Activated CD4-positive, CD25-positive, alpha-beta regulatory T cell treated with anti-CD3 and anti-CD28 coated beads, Interleukin-2, amount 50 U/mL, for 24 hours (primary cell): ENCODE measurements around the gene ZSCAN1.
A peak's percentile ranks its signal among the peaks of the same experiment; 100 is the strongest.

ENCODE experiments used
- ATAC-seq, 2 donors: fragments of 150-1000 bp; cut with Tn5 transposase; one replicate each; pipeline ENCODE4 v1.10.0; 2021; ENCODE audit warnings: mild to moderate bottlenecking in 1 of 2, moderate library complexity in 1 of 2

ZSCAN1 gene

DNA sequence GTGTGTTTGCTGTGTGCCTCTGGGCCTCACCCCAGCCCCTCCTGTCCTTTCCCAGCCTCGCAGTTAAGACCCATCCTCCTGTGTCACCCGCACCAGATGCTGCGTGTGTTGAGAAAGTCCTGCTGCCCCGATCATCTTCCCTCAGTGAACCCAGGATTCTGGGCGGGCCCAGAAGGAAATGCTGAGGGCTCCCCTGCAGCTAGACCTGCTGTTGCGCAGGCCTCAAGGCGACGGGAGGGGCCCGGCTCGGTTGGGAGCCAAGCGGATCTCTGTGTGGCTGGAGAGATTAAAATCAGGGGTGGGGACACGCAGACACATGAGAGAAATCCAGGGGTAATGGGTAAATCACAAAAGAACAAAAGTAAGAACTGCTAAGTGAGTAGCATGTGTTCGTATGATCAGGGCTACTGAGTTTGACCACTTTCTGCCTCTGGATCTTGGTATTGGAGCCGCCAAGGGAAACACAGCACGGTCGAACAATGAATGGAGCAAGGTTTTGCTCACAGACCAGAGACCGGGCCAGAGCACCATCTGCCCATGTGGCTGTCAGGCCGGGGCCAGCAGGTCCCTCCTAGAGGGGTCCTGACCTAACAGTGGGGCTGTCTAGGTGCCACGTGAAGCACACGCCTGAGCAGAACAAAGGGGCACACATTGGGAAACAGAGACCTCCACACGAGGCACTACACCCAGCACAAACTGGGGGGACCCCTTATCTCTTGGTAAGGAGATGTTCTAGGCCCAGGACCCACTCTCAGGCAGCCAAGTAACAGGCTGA lies 7.1 kb downstream of the ZSCAN1 start:
- no peak for ATAC-seq

- ATAC-seq, result no peak
Observed at GRCh38 chr19:58042495-58043340, 8.9 kb downstream of the ZSCAN1 start.

GRCh38 chr19:58044391-58044790 lies 10.6 kb downstream of the ZSCAN1 start:
- ATAC-seq, result no peak

GRCh38 chr19:58044886-58045285 lies 11.1 kb downstream of the ZSCAN1 start:
- ATAC-seq, result no peak

DNA sequence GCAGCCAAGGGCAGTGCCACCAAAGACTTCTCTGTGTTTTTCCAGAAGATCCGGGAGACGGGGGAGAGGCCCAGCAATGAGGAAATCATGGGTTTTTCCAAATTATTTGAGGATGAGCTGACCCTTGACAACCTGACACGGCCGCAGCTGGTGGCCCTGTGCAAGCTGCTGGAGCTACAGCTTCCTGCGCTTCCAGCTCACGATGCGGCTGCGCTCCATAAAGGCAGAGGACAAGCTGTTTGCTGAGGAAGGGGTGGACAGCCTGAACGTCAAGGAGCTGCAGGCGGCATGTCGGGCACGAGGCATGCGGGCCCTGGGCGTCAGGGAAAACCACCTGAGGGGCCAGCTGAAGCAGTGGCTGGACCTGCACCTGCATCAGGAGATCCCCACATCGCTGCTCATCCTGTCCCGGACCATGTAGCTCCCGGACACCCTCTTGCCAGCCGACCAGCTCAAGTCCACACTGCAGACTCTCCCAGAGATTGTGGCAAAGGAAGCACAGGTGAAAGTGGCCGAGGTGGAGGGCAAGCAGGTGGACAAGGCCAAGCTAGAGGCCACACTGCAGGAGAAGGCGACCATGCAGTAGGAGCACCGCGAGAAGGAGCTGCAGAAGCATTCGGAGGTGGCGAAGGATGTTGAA lies 11.7 kb downstream of the ZSCAN1 start:
- no peak for ATAC-seq

DNA sequence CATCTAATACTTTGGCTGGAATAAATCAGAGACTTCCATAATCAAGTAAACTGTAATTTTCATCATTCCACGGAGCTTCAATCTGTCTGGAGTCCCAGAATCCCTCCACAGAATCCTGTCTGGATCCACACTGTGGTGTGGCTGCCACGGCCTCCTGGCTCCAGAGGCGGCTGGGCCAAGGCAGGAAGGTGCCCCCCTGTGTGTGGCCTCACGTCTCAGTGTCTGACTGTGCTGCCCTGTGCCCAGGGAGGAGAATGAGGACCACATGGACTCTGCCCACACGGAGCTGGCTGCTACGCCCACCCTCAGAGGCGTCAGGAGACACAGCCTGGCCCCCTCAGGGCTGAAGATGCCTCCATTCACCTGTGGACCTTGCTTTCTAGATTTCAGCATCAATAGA lies 13.0 kb downstream of the ZSCAN1 start:
- ATAC-seq, result no peak

DNA sequence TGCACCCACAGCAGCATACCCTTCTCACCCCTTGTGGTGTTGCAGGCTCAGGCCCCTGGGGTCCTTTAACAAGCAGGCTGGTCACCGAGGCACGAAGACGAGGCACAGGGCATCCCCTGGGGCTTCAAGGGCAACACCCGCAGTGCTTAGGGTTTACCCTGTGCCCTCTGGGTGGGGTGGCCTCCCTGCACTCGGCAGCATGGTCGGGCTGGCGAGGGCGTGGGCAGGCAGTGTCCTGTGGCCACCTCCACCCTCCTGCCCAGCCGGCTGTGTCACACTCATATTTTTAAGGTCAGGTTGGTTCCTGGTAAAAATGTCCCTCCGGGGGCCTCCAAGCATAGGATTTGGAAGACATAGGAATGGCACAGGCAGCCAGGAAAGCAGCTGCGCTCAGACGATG lies 13.8 kb downstream of the ZSCAN1 start:
- no peak for ATAC-seq

DNA sequence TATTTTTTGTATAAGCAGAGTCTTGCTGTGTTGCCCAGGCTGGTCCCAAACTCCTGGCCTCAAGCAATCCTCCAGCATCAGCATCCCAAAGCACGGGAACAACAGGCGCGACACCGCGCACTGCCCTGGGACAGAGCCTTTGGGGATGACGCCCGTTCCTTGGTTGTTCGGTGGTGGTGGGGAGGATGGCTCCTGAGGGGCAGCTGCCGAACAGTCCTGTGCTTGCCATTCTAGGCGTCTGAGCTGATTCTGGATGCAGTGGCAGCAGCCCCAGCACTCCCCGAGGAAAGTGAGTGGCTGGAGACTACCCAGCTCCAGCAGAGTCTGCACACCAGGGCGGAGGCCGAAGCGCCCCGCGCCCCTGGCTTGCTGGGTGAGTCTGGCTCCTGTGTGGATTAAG lies 18.4 kb downstream of the ZSCAN1 start:
- no peak for ATAC-seq

DNA sequence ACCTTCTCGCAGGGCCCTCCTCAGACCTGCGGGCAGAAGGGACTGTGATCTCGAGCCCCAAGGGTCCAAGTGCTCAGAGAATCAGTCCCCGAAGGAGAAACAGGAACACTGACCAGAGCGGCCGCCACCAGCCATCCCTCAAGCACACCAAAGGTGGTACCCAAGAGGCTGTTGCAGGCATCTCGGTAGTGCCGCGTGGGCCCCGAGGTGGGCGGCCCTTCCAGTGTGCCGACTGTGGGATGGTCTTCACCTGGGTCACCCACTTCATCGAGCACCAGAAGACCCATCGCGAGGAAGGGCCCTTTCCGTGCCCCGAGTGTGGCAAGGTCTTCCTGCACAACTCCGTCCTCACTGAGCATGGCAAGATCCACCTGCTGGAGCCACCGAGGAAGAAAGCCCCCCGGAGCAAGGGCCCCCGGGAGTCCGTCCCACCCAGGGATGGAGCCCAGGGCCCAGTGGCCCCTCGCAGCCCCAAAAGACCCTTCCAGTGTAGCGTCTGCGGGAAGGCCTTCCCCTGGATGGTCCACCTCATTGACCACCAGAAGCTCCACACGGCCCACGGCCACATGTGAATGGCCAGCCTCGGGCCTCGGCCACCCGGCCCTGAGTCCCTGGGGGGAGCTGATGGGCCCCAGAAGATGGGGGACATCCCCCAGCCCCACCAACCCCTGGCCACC lies 19.8 kb downstream of the ZSCAN1 start:
- no peak for ATAC-seq

DNA sequence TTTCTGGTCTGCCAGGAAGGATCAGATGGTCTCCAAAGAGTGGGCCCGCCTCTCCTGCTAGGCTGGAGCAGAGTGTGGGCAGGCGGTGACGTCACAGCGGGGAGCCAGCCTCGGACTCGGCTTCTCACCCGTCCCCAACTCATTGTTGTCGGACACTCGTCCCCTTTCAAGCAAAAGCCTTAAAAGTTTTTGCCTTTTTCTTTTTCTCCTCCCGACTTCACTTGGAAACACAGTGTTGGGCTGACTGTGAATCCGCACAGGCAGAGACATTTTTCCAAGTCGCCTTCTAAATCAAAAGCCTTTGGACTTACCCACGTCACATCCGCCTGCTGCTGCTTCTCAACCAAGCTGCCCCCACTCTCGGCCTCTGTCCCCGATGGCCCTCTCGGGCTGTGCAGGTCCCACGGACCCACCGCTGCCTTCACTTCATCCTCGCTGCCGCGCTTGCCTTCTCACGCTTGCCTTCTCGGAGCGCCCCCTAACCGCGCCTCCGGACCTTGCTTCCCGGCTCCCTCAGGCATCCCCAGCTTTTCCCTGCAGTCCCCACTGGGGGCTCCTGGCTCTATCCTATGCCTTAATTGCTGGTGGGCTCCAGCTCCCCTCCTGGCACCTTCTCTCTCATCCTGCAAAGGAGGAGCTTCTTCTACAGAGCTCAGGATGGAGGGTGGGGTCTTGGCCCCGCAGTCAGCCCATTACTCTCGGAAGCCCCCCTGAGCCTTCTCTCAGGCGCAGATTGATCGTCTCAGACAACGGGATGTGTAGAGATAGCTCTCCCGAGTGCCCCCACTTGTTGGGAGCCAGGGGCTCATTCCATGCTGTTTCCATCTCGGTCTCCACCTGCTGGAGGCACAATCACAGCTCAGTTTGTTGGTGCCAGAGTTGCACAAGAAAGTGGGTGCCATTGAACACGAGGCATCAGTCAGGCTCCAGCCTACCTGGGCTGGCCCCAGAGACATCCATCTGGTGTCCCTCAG lies 21.4 kb downstream of the ZSCAN1 start:
- ATAC-seq, result no peak

DNA sequence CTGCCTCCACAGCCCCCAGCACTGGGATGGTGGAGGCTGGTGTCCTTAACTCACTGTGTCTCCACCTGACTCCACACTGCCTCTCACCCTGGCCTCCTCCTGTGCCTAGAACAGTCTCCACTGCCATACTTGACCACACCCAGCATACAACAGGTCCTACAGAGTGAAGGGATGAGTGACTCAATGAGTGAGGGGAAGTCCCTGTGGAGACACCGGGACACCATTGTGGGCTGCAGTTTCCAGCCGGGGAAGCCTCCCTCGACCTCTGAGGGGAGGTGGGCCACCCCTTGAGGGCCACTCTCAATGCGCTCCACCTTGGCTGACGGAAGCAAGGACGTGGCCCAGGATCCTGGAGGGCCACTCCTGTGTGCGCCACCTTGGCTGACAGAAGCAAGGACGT lies 22.4 kb downstream of the ZSCAN1 start:
- ATAC-seq, result no peak

DNA sequence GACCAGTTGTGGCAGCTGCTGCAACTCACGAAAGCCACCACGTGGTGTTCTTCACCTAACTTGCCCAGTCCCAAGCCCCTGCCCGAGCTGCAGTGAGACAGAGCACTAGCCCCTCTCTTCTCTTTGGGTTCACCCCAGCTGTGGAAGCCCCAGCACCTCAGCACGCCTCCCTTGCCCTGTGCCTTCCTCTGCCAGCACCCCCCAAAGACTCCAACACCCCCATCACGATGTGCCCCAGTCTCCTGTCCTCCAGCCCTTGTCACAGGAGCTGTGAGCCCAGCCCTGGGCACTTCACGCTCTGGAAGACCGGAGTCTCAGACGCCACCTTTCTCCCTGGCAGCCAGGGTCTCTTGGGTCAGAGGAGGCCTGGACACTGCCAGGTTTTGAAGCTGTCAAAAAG lies 23.0 kb downstream of the ZSCAN1 start:
- ATAC-seq, result no peak

DNA sequence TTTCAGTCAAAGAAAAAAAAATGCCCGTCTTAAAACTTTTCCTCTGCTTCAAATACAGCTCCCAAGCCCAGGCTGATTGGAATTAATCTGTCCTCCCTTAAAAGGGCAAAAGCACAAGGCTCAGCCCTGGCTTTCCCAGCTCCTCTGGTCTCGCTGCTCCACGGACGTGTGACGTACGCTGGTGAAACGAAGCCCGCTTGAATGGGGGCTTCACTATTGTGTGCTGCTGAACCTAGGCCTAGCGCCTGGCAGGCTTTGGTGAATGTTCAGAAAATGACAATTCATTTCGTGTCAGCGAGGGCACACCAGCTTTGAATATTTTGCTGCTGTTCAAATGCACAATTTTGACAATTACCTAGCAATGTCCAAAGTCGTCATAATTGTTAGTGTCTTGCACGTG lies 24.6 kb downstream of the ZSCAN1 start:
- ATAC-seq, result no peak

- peak; percentile 89 to 92 for ATAC-seq
Observed at GRCh38 chr19:58059003-58059670, 25.3 kb downstream of the ZSCAN1 start, which contains the start of gene ZNF135. Gene ZNF135 (plus strand): TSS chr19:58059282. CDS start chr19:58060003, 721 bp downstream.

DNA sequence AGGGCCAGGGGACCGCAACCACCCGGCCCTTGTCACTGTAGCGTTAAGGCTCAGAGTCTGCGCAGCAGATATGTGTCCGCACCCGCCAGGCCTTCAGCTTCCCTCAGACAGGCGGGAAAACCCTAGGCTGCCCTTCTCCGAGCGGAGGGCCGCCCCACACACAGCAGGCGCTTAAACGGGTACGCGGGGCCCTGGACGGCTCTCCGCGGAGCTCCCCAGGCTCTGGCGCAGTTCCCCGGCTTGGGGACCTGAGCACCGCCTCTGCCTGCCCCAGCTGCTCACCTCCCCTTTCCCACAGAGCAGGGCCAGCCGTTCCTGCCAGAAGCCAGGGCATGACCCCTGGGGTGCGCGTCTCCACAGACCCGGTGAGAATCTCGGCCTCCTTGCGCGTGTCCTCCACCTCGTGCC lies 25.9 kb downstream of the ZSCAN1 start:
- no peak for ATAC-seq

- no peak for ATAC-seq
Observed at GRCh38 chr19:58060231-58060630, 26.4 kb downstream of the ZSCAN1 start.

- no peak for ATAC-seq
Observed at GRCh38 chr19:58063712-58064111, 29.9 kb downstream of the ZSCAN1 start.

DNA sequence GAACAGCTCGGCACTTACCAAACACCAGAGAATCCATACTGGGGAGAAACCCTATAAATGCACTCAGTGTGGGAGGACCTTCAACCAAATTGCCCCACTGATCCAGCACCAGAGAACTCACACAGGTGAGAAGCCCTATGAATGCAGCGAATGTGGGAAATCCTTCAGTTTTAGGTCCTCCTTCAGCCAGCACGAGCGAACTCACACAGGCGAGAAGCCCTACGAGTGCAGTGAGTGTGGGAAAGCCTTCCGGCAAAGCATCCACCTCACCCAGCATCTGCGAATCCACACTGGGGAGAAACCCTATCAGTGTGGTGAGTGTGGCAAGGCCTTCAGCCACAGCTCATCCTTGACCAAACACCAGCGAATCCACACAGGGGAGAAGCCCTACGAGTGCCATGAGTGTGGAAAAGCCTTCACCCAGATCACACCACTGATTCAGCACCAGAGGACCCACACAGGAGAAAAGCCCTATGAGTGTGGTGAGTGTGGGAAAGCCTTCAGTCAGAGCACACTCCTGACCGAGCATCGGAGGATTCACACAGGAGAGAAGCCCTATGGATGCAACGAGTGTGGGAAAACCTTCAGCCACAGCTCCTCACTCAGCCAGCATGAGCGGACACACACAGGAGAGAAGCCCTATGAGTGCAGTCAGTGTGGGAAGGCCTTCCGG lies 33.6 kb downstream of the ZSCAN1 start:
- no peak for ATAC-seq

- no peak for ATAC-seq
Observed at GRCh38 chr19:58079792-58080191, 46.0 kb downstream of the ZSCAN1 start.

DNA sequence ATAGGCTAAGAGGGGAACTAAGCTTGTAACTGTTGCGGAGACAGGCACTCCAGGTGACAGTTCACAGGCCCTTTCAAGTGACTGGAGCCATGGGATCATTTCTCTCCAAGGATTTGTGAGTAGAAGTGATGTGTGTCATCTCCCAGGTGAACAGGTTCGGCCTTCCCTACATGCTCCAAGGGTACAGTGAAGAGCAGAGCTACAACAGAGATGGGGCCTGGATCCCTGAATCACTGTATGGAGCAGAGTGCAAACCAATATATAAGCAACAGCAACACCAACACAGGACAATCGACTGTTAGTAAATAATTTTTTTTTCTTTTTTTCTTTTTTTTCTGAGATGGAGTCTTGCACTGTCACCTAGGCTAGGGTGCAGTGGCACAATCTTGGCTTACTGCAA lies 49.2 kb downstream of the ZSCAN1 start:
- no peak for ATAC-seq
